Measurements from ENCODE around the gene POLR2H. TPM values are rescaled to one million over a fixed set of nuclear protein-coding genes. Genes with fewer than 3 reads are reported as not detected.

Gene POLR2H
- total and polyA plus RNA-seq, 10 of the 15 experiments (the other 5 are each of a cell fraction or from before 2014, with no cell fraction given) = 74.2 to 357 (median 143) TPM

GRCh38 chr3:184354754-184355153 lies 6.8 kb upstream of the POLR2H start:
- TF ChIP-seq GATAD2B (conservative IDR thresholded peaks at IDR 0.05; ENCODE audit: low read depth) = no peak
- TF ChIP-seq FOS (IDR thresholded peaks at IDR 0.05; ENCODE audit: borderline replicate concordance, extremely low read depth, insufficient read length) = no peak
- no peak for TF ChIP-seq SREBF1 (IDR thresholded peaks at IDR 0.05; ENCODE audit: low read length)
- TF ChIP-seq YBX1 (IDR thresholded peaks at IDR 0.05) = no peak
- no peak for FAIRE-seq
- Histone ChIP-seq H3K4me3 (no peak overlapping the region), H3K79me2 (ENCODE audit: control insufficient read depth, insufficient read depth, low read length) (no peaks in the 10 kb centered on the region), H2AFZ (ENCODE audit: control insufficient read depth, low read depth, low read length) (no peak overlapping the region), H3K9me3 (replicated peaks; ENCODE audit: control insufficient read depth, insufficient read depth, low read length) (no peaks in the 10 kb centered on the region), H3K27ac (ENCODE audit: control insufficient read depth, insufficient read depth) (no peak overlapping the region), H4K20me1 (ENCODE audit: control insufficient read depth, insufficient read depth) (no peaks in the 10 kb centered on the region), H3K36me3 (ENCODE audit: control insufficient read depth in 2 of 2, insufficient read depth in 2 of 2, low read length in 1 of 2) (no peaks in the 10 kb centered on the region), H3K27me3 (replicated peaks in 1 of 2; ENCODE audit: control insufficient read depth in 2 of 2, insufficient read depth in 2 of 2, low read length in 1 of 2) (no peaks in the 10 kb centered on the region; a peak in 1 of 4 replicates), H3K4me2 (ENCODE audit: control insufficient read depth, insufficient read depth) (no peak overlapping the region), H3K9ac (ENCODE audit: control insufficient read depth, insufficient read depth, low read length) (no peak overlapping the region), H3K4me1 (ENCODE audit: control insufficient read depth, insufficient read depth, low read length) (no peaks in the 10 kb centered on the region)
- WGBS (ENCODE audit: insufficient coverage, insufficient replicate concordance, low lambda C conversion rate, missing lambda C conversion rate) = 56% methylated on average over 8 of the region's 8 CpGs
- DNase-seq (ENCODE audit: low read depth, low spot score) = no peak
- RAD21 ChIA-PET (ENCODE audit: unreplicated experiment) = interaction anchor here (2.6 kb wide), 1 partner anchor 17 kb away, joined by 11 read pairs; no protein-coding TSS in a partner anchor
- intact Hi-C loops (cut with micrococcal nuclease; ENCODE audit: unreplicated experiment) (loop anchor here (1.0 kb wide), 1 partner anchor 159 kb away; no protein-coding TSS in a partner anchor), in situ Hi-C loops (cut with MboI) (no loop called here)
- CTCF ChIA-PET = interaction anchor here (0.6 to 3.7 kb wide), 8 partner anchors 16 to 166 kb away, joined by 3 to 16 read pairs (median 4); partner anchors contain the start of gene FAM131A
- peak; percentile 13 for ATAC-seq
- POLR2A ChIA-PET = interaction anchor here (1.2 kb wide), 1 partner anchor 13 kb away, joined by 3 read pairs; no protein-coding TSS in a partner anchor
- no TSS peak for BruUV-seq (replicated peaks)
- SMC1A ChIA-PET (ENCODE audit: uncharacterized antibody, unreplicated experiment) = interaction anchor here (0.6 to 1.2 kb wide), 3 partner anchors 17 to 158 kb away, joined by 3 read pairs; no protein-coding TSS in a partner anchor

- Histone ChIP-seq H3K27ac (ENCODE audit: control insufficient read depth, insufficient read depth) (no peak overlapping the region), H2AFZ (ENCODE audit: control insufficient read depth, low read depth, low read length) (no peak overlapping the region), H3K79me2 (ENCODE audit: control insufficient read depth, insufficient read depth, low read length) (no peaks in the 10 kb centered on the region), H3K9ac (ENCODE audit: control insufficient read depth, insufficient read depth, low read length) (no peak overlapping the region), H3K4me1 (ENCODE audit: control insufficient read depth, insufficient read depth, low read length) (no peaks in the 10 kb centered on the region), H3K4me3 (no peak overlapping the region), H3K27me3 (replicated peaks in 1 of 2; ENCODE audit: control insufficient read depth in 2 of 2, insufficient read depth in 2 of 2, low read length in 1 of 2) (no peaks in the 10 kb centered on the region; a peak in 1 of 4 replicates), H4K20me1 (ENCODE audit: control insufficient read depth, insufficient read depth) (no peaks in the 10 kb centered on the region), H3K9me3 (replicated peaks; ENCODE audit: control insufficient read depth, insufficient read depth, low read length) (no peaks in the 10 kb centered on the region), H3K4me2 (ENCODE audit: control insufficient read depth, insufficient read depth) (no peak overlapping the region), H3K36me3 (ENCODE audit: control insufficient read depth in 2 of 2, insufficient read depth in 2 of 2, low read length in 1 of 2) (no peaks in the 10 kb centered on the region)
- SMC1A ChIA-PET (ENCODE audit: uncharacterized antibody, unreplicated experiment) = interaction anchor here (0.6 to 1.2 kb wide), 3 partner anchors 16 to 157 kb away, joined by 3 read pairs; no protein-coding TSS in a partner anchor
- in situ Hi-C loops (cut with MboI) (no loop called here), intact Hi-C loops (cut with micrococcal nuclease; ENCODE audit: unreplicated experiment) (loop anchor here (1.0 kb wide), 1 partner anchor 158 kb away; no protein-coding TSS in a partner anchor)
- CTCF ChIA-PET = interaction anchor here (0.6 to 3.7 kb wide), 8 partner anchors 15 to 165 kb away, joined by 3 to 16 read pairs (median 4); partner anchors contain the start of gene FAM131A
- WGBS (ENCODE audit: insufficient coverage, insufficient replicate concordance, low lambda C conversion rate, missing lambda C conversion rate) = 56% methylated on average over 18 of the region's 18 CpGs
- DNase-seq (ENCODE audit: low read depth, low spot score) (no peak), ATAC-seq (no peak), FAIRE-seq (no peak)
- TF ChIP-seq HDAC2 (IDR thresholded peaks at IDR 0.05) (no peak), RFX5 (IDR thresholded peaks at IDR 0.05; ENCODE audit: low read depth, low read length) (no peak), FOS (IDR thresholded peaks at IDR 0.05; ENCODE audit: borderline replicate concordance, extremely low read depth, insufficient read length) (no peak), HCFC1 (IDR thresholded peaks at IDR 0.05; ENCODE audit: low read length) (no peak), POU2F2 (IDR thresholded peaks at IDR 0.05; ENCODE audit: borderline replicate concordance, low read depth, low read length) (no peak), BRCA1 (IDR thresholded peaks at IDR 0.05; ENCODE audit: low read depth, low read length) (no peak), MYB (IDR thresholded peaks at IDR 0.05; ENCODE audit: borderline replicate concordance, low read depth, low read length) (no peak), SPI1 (IDR thresholded peaks at IDR 0.05; ENCODE audit: borderline replicate concordance, insufficient read depth, low read depth, low read length) (no peak), PML (IDR thresholded peaks at IDR 0.05; ENCODE audit: low read length) (no peak), FOXM1 (IDR thresholded peaks at IDR 0.05; ENCODE audit: low read depth, low read length) (no peak), BCL11A (IDR thresholded peaks at IDR 0.05; ENCODE audit: low read depth, low read length) (no peak)
- TF ChIP-seq, protein P1, sequence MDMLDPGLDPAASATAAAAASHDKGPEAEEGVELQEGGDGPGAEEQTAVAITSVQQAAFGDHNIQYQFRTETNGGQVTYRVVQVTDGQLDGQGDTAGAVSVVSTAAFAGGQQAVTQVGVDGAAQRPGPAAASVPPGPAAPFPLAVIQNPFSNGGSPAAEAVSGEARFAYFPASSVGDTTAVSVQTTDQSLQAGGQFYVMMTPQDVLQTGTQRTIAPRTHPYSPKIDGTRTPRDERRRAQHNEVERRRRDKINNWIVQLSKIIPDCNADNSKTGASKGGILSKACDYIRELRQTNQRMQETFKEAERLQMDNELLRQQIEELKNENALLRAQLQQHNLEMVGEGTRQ (IDR thresholded peaks at IDR 0.05; ENCODE audit: borderline replicate concordance, low read depth, low read length) = no peak
- RAD21 ChIA-PET (ENCODE audit: unreplicated experiment) = interaction anchor here (2.6 kb wide), 1 partner anchor 16 kb away, joined by 11 read pairs; no protein-coding TSS in a partner anchor
- no TSS peak for BruUV-seq (replicated peaks)
- POLR2A ChIA-PET = interaction anchor here (1.2 kb wide), 1 partner anchor 14 kb away, joined by 3 read pairs; no protein-coding TSS in a partner anchor
These were observed 6.1 kb upstream of the POLR2H start for GRCh38 chr3:184355261-184356040.

Data from GM12878 (cell line).